WI38 (cell line): ENCODE data around the gene DUSP6.

Experiments
- H3K4me3 ChIP-seq: 2 replicates; pipeline ENCODE4 v1.5.1; 2011; ENCODE audit warnings: low read depth, mild to moderate bottlenecking, control low read depth, low read length
- TF ChIP-seq, protein P1 (sequence below): IDR thresholded peaks from 2 replicates; pipeline ENCODE4 v1.5.1; 2012; ENCODE audit warnings: low read depth, mild to moderate bottlenecking, control low read depth, low read length

DUSP6 gene

DNA sequence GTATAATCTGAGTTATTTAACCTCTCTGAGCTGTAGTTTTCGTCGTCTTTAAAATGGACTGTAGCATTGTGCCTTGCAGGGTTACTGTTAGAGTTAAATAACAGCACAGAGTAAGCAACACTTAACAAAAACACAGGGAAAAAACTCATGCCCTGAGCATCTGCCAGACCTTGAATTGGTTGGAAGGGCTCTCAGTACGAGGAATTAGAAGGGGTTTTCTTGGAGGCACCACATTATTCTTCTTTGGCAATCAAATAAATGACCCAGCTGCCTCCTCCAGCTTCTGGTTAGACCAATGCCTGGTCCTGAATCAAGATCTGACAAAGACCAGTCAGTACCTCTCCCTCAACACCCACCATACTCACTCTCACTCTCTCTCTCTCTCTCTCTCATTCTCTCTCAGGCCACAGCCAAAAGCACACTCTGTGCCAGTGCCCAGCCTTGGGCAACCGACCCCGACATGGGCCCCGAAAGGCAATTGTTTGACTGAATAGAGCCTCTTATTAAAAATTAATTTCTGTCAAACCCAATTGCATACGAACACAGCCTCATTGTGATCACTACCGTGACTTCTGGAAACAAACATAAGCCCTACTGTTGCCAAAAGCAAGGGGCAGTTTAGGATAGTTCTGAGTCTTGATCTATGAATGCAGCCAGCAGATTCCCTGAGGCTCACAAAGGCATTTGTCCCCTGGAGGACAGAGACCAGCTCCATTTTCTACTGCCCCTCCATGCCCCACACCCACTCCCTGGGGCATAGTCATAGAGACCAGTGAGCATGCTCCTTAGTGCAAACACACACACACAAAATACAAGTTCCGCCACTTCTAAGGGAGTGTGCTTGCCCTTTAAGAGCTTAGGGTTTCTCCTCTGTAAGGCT is 23.9 kb downstream of the DUSP6 start:
- TF ChIP-seq, protein P1, sequence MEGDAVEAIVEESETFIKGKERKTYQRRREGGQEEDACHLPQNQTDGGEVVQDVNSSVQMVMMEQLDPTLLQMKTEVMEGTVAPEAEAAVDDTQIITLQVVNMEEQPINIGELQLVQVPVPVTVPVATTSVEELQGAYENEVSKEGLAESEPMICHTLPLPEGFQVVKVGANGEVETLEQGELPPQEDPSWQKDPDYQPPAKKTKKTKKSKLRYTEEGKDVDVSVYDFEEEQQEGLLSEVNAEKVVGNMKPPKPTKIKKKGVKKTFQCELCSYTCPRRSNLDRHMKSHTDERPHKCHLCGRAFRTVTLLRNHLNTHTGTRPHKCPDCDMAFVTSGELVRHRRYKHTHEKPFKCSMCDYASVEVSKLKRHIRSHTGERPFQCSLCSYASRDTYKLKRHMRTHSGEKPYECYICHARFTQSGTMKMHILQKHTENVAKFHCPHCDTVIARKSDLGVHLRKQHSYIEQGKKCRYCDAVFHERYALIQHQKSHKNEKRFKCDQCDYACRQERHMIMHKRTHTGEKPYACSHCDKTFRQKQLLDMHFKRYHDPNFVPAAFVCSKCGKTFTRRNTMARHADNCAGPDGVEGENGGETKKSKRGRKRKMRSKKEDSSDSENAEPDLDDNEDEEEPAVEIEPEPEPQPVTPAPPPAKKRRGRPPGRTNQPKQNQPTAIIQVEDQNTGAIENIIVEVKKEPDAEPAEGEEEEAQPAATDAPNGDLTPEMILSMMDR, result no peak
- no peak overlapping the region for H3K4me3 ChIP-seq

DNA sequence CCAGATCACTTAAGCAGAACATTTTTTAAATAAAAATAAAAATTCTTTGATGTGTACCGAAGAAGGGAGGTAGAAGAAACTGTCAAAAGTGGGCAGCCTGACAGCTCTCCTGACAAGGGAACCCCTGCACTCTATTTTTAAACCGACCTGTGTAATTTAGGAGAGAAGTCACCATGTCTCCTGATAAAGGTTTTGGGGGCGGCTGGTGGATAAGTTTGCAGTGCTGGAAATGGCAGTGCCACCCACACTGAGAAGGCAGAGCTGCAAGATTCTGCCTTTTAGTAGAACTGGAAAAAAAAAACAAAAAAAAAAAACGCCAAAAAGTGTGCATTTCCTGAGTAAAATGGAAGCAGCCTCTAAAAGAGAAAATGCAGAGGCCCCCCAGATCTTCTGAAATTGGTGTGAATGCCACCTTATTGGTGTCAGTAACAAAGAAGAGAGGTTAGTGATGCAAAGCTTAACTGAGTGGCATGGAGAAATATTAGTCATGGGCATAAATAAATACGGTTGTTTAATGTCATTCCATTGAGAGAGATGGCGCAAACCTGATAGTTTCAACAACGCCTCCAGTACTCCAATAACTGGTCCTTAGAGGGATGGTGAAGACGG is 24.7 kb downstream of the DUSP6 start:
- H3K4me3 ChIP-seq, result no peak overlapping the region
- TF ChIP-seq, protein P1, result no peak

DNA sequence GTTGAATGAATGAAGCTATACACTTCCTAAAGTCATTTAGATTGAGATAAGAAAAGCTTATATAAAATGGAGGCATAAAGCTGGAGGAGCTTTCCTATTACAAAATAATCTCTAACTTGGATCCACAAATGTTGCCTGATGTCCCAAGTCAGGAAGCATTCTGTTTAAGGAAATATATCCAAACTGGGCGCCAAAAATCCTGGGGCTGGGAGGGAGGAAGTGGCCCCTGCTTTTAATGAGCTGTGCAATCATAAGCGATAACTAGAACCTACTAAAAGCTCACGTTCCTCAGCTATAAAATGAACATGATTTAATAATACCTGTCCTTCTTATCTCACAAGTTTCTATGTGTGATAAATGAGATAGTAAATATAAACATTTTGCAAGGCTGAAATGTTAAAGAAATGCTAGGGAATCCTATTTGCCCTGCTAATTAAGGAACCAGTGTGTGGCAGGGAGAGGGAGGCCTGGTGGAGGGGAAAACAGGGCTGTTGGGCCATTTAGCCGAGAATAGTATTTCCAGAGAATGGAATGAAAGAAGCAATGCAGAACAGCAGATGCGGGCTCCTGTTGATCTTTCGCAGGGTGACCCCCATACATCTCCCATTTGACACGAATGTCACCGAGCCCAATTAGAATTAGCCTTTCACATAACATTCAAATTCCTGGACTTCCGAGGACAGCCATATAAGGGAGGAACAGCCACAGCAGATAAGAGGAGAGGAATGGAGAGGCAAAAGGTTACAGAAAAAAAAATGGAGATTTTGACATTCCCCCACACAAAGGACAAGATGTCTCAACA is 25.9 kb downstream of the DUSP6 start:
- no peak overlapping the region for H3K4me3 ChIP-seq
- TF ChIP-seq, protein P1, result no peak

DNA sequence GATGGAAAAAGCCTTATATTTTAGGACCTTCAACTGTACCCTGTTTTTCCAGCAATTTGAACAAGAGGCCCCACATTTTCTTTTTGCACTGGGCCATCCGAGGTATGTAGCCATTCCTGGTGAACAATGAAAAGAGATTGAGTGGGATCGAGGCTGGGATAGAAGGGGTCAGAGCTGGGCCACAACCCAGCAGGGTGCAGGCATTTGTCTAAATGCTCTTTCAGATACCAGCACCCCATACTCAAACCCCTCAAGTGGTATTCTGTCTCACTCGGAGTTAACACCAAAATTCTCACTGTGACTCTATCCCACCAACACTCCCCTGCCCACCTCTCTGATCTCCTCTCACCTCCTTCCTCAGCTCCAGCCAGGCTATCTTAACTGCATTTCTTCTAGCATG is 26.8 kb downstream of the DUSP6 start:
- H3K4me3 ChIP-seq, result no peak overlapping the region
- TF ChIP-seq, protein P1, result no peak

DNA sequence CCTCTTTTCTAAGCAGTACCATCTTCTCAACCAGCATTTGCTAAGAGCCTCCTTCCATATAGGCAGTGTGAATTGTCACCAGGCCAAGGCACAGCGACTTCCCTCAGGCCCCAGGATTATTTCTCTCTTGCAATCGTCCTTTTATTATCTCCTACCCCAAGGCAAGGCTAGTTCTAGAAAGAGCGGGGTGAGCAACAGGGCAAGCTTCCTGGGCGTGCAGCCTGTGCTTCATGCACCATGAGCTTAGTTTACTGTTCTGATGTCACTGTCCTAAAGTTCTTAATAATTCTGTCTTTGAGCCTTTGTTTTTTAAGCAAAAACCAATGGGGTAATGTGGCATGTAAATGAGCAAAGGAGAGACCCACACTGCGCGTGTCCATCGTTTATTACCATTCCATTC is 27.9 kb downstream of the DUSP6 start:
- no peak overlapping the region for H3K4me3 ChIP-seq
- TF ChIP-seq, protein P1, result no peak

DNA sequence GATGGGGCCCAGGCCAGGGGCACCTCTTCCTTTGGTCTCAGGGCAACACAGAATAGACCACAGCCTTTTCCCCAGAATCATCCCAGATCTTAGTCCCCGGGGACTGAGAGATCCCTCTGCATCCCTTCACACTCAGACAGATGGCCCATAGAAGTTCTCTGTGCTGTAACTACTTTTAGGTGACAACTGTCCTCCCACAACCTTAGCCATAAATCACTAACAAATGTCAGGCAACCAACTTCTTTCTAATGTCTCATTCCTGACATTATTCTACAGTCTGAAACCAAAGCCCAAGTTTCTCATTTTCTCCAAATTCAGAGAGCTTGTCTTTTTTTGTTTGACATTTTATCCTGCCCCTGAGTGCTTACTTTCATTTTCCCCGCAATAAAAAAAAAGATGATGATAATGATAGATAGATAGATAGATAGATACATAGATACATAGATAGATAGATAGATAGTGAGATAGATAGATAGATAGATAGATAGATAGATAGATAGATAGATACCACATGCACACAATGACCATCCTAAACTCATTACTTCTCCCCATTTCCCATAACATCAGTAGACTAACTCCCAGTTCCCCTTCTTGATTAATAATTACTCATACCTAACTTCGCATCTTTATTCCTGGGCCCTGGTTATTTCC is 28.6 kb downstream of the DUSP6 start:
- TF ChIP-seq, protein P1, result no peak
- H3K4me3 ChIP-seq, result no peak overlapping the region
